ENCODE data around the gene FKBP1A.

The FKBP1A gene

GRCh38 chr20:1320902-1321653 lies 71.8 kb downstream of the FKBP1A start:
- Histone ChIP-seq H3K27ac (ENCODE audit: low read length) (no peak overlapping the region), H3K36me3 (replicated peaks; ENCODE audit: low read depth, low read length) (no peaks in the 10 kb centered on the region), H3K4me3 (ENCODE audit: low read length) (no peak overlapping the region), H4K20me1 (ENCODE audit: insufficient read depth, low read length) (no peaks in the 10 kb centered on the region), H3K4me2 (ENCODE audit: low read length) (no peak overlapping the region), H3K79me2 (ENCODE audit: low read length) (peaks cover 9% of the 10 kb centered on the region), H3K27me3 (ENCODE audit: low read depth, low read length) (no peaks in the 10 kb centered on the region), H2AFZ (ENCODE audit: low read depth, low read length) (no peak overlapping the region), H3K4me1 (ENCODE audit: low read length) (peaks cover 20% of the 10 kb centered on the region), H3K9me3 (ENCODE audit: insufficient read depth, low read length) (no peaks in the 10 kb centered on the region), H3K9ac (ENCODE audit: low read length) (no peak overlapping the region)
- TF ChIP-seq, protein P1, sequence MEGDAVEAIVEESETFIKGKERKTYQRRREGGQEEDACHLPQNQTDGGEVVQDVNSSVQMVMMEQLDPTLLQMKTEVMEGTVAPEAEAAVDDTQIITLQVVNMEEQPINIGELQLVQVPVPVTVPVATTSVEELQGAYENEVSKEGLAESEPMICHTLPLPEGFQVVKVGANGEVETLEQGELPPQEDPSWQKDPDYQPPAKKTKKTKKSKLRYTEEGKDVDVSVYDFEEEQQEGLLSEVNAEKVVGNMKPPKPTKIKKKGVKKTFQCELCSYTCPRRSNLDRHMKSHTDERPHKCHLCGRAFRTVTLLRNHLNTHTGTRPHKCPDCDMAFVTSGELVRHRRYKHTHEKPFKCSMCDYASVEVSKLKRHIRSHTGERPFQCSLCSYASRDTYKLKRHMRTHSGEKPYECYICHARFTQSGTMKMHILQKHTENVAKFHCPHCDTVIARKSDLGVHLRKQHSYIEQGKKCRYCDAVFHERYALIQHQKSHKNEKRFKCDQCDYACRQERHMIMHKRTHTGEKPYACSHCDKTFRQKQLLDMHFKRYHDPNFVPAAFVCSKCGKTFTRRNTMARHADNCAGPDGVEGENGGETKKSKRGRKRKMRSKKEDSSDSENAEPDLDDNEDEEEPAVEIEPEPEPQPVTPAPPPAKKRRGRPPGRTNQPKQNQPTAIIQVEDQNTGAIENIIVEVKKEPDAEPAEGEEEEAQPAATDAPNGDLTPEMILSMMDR (IDR thresholded peaks at IDR 0.05; ENCODE audit: low read depth, low read length): no peak
- TF ChIP-seq EZH2phosphoT487 (IDR thresholded peaks at IDR 0.05; ENCODE audit: low read depth): no peak

DNA sequence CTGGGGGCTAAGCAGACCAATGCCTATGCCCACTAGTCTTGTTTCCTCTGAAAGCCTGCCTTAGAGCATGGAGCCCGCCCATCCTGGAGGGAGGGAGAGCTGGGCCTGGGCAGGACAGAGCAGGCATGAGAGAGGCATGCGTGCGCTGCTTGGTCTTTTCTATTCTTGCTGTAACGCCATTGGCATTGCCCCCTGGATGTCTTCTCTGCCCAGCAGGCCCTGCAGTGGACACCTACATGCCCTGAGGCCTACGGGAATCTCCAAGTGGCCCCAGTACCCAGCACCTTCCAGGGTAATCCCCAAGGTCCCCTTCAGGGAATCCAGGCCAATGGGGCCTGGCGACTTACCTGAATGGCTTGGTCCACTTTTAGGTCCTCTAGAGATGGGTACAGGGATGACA lies 72.8 kb downstream of the FKBP1A start:
- H3K36me3 ChIP-seq (replicated peaks; ENCODE audit: low read depth, low read length): no peaks in the 10 kb centered on the region
- no peak overlapping the region for H3K4me3 ChIP-seq (ENCODE audit: low read length)
- no peak overlapping the region for H2AFZ ChIP-seq (ENCODE audit: low read depth, low read length)
- no peak overlapping the region for H3K27ac ChIP-seq (ENCODE audit: low read length)
- no peak overlapping the region for H3K9ac ChIP-seq (ENCODE audit: low read length)
- no peak overlapping the region for H3K4me2 ChIP-seq (ENCODE audit: low read length)
- 0 out of 2 replicates have a peak, but pooled peaks cover under 1% of the 10 kb centered on the region for H3K27me3 ChIP-seq (ENCODE audit: low read depth, low read length)
- H4K20me1 ChIP-seq (ENCODE audit: insufficient read depth, low read length): no peaks in the 10 kb centered on the region
- TF ChIP-seq EZH2phosphoT487 (IDR thresholded peaks at IDR 0.05; ENCODE audit: low read depth): no peak
- TF ChIP-seq, protein P1 (IDR thresholded peaks at IDR 0.05; ENCODE audit: low read depth, low read length): no peak
- H3K4me1 ChIP-seq (ENCODE audit: low read length): peaks cover 17% of the 10 kb centered on the region
- no peaks in the 10 kb centered on the region for H3K9me3 ChIP-seq (ENCODE audit: insufficient read depth, low read length)
- H3K79me2 ChIP-seq (ENCODE audit: low read length): no peaks in the 10 kb centered on the region

GRCh38 chr20:1319462-1319861 lies 73.4 kb downstream of the FKBP1A start:
- Histone ChIP-seq H3K4me1 (ENCODE audit: low read length) (peaks cover 14% of the 10 kb centered on the region), H3K4me2 (ENCODE audit: low read length) (no peak overlapping the region), H3K27ac (ENCODE audit: low read length) (no peak overlapping the region), H3K27me3 (ENCODE audit: low read depth, low read length) (0 out of 2 replicates have a peak, but pooled peaks cover 5% of the 10 kb centered on the region), H3K9ac (ENCODE audit: low read length) (no peak overlapping the region), H4K20me1 (ENCODE audit: insufficient read depth, low read length) (no peaks in the 10 kb centered on the region), H2AFZ (ENCODE audit: low read depth, low read length) (no peak overlapping the region), H3K36me3 (replicated peaks; ENCODE audit: low read depth, low read length) (no peaks in the 10 kb centered on the region), H3K79me2 (ENCODE audit: low read length) (no peaks in the 10 kb centered on the region), H3K9me3 (ENCODE audit: insufficient read depth, low read length) (no peaks in the 10 kb centered on the region), H3K4me3 (ENCODE audit: low read length) (no peak overlapping the region)
- TF ChIP-seq, protein P1 (IDR thresholded peaks at IDR 0.05; ENCODE audit: low read depth, low read length): no peak
- TF ChIP-seq EZH2phosphoT487 (IDR thresholded peaks at IDR 0.05; ENCODE audit: low read depth): no peak

GRCh38 chr20:1319051-1319450 lies 73.8 kb downstream of the FKBP1A start:
- Histone ChIP-seq H3K4me2 (ENCODE audit: low read length) (no peak overlapping the region), H3K27ac (ENCODE audit: low read length) (no peak overlapping the region), H3K4me3 (ENCODE audit: low read length) (no peak overlapping the region), H3K36me3 (replicated peaks; ENCODE audit: low read depth, low read length) (no peaks in the 10 kb centered on the region), H3K27me3 (ENCODE audit: low read depth, low read length) (0 out of 2 replicates have a peak, but pooled peaks cover 5% of the 10 kb centered on the region), H2AFZ (ENCODE audit: low read depth, low read length) (no peak overlapping the region), H4K20me1 (ENCODE audit: insufficient read depth, low read length) (no peaks in the 10 kb centered on the region), H3K9me3 (ENCODE audit: insufficient read depth, low read length) (no peaks in the 10 kb centered on the region), H3K9ac (ENCODE audit: low read length) (no peak overlapping the region), H3K4me1 (ENCODE audit: low read length) (peaks cover 10% of the 10 kb centered on the region), H3K79me2 (ENCODE audit: low read length) (no peaks in the 10 kb centered on the region)
- TF ChIP-seq EZH2phosphoT487 (IDR thresholded peaks at IDR 0.05; ENCODE audit: low read depth): no peak
- TF ChIP-seq, protein P1 (IDR thresholded peaks at IDR 0.05; ENCODE audit: low read depth, low read length): no peak

Measured in OCI-LY3 (cell line).